ENCODE data around the gene ADD3. TPM values are rescaled to one million over a fixed set of nuclear protein-coding genes. Genes with fewer than 3 reads are reported as not detected.

ADD3 gene
- total RNA-seq, 2 donors from 2014 or later, result 37.9 to 40.5 TPM

- DNase-seq, result no peak
- Histone ChIP-seq H3K4me3 (no peak overlapping the region), H3K9me3 (no peaks in the 10 kb centered on the region), H3K4me1 (peaks cover 80% of the 10 kb centered on the region), H3K36me3 (replicated peaks in 1 of 2; ENCODE audit: insufficient read depth in 1 of 2, low read depth in 2 of 2) (no peaks in the 10 kb centered on the region), H3K27ac (no peak overlapping the region), H3K27me3 (no peaks in the 10 kb centered on the region)
- 38 to 46% methylated on average over 3 of the region's 3 CpGs for WGBS, 2 donors
- intact Hi-C loops (cut with DNase I), result loop anchor here (10.0 kb wide), 1 partner anchor 67 kb away; no protein-coding TSS in a partner anchor
- no peak for ATAC-seq
- TF ChIP-seq CTCF (IDR thresholded peaks at IDR 0.05) (no peak), POLR2A (IDR thresholded peaks at IDR 0.05) (no peak)
These were observed 36.1 kb upstream of the ADD3 start for GRCh38 chr10:109971634-109972033.

DNA sequence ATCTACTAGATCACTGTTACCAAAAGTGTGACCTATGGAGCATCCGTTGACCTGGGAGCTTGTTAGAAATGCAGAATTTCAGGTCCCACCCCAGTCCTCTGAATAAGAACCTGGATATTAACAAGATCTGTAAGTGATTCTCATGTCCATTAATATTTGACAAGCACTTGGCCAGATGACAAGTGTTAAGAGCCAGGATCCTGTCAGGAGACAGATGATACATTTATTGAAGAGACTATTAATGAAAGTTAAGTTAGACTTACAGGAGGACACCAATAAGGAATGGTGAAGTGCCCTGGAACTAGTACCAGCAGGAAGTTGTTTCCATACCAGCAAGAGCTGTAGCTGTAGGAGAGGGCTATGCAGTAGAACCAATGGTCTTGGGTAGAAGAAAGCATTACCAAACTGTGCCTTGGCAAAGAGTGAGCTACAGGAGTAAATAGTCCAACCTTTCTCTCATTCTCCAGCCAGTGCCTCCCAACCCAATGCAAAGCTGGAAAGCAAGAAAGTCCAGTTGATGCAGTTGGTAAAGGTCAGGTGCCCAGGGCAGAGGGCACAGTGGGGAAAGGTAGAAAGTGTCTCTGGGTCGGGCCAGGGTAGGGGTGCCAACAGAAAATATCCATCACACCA lies 35.3 kb upstream of the ADD3 start:
- H3K9me3 ChIP-seq, result no peaks in the 10 kb centered on the region
- intact Hi-C loops (cut with DNase I), result loop anchor here (10.0 kb wide), 1 partner anchor 68 kb away; no protein-coding TSS in a partner anchor
- WGBS, 2 donors, result 81 to 88% methylated on average over 2 of the region's 2 CpGs
- no peak overlapping the region for H3K27ac ChIP-seq
- peaks cover 80% of the 10 kb centered on the region for H3K4me1 ChIP-seq
- no peak for DNase-seq
- H3K36me3 ChIP-seq (replicated peaks in 1 of 2; ENCODE audit: insufficient read depth in 1 of 2, low read depth in 2 of 2), result no peaks in the 10 kb centered on the region
- ATAC-seq, result no peak
- no peak overlapping the region for H3K4me3 ChIP-seq
- TF ChIP-seq CTCF (IDR thresholded peaks at IDR 0.05) (no peak), POLR2A (IDR thresholded peaks at IDR 0.05) (no peak)
- H3K27me3 ChIP-seq, result no peaks in the 10 kb centered on the region

GRCh38 chr10:109973326-109973829 lies 34.4 kb upstream of the ADD3 start:
- Histone ChIP-seq H3K4me1 (peaks cover 82% of the 10 kb centered on the region), H3K4me3 (no peak overlapping the region), H3K27ac (no peak overlapping the region), H3K27me3 (no peaks in the 10 kb centered on the region), H3K36me3 (replicated peaks in 1 of 2; ENCODE audit: insufficient read depth in 1 of 2, low read depth in 2 of 2) (no peaks in the 10 kb centered on the region), H3K9me3 (no peaks in the 10 kb centered on the region)
- 61 to 69% methylated on average over 3 of the region's 3 CpGs for WGBS, 2 donors
- ATAC-seq (no peak), DNase-seq (no peak)
- intact Hi-C loops (cut with DNase I), result loop anchor here (10.0 kb wide), 1 partner anchor 69 kb away; no protein-coding TSS in a partner anchor
- TF ChIP-seq CTCF (IDR thresholded peaks at IDR 0.05) (no peak), POLR2A (IDR thresholded peaks at IDR 0.05) (no peak)

- H3K36me3 ChIP-seq (replicated peaks in 1 of 2; ENCODE audit: insufficient read depth in 1 of 2, low read depth in 2 of 2), result no peaks in the 10 kb centered on the region
- DNase-seq, result peak; percentile 54 to 87 (median 66)
- WGBS, 2 donors, result 33 to 35% methylated on average over 9 of the region's 9 CpGs
- no peak for TF ChIP-seq CTCF (IDR thresholded peaks at IDR 0.05)
- no peak for TF ChIP-seq POLR2A (IDR thresholded peaks at IDR 0.05)
- ATAC-seq, result peak; percentile 94
- H3K27me3 ChIP-seq, result no peaks in the 10 kb centered on the region
- intact Hi-C loops (cut with DNase I), result loop anchor here (10.0 kb wide), 1 partner anchor 70 kb away; no protein-coding TSS in a partner anchor
- H3K27ac ChIP-seq, result peak overlapping the region in 2 of 4 donors; percentile 52 to 70
- H3K4me1 ChIP-seq, result peaks cover 76% of the 10 kb centered on the region
- no peaks in the 10 kb centered on the region for H3K9me3 ChIP-seq
- H3K4me3 ChIP-seq, result no peak overlapping the region
These were observed 33.1 kb upstream of the ADD3 start for GRCh38 chr10:109974504-109975191.

Measured in body of pancreas (tissue), 4 donors.